Erythroblast (primary cell): ENCODE results near the gene PEF1.

Experiments
- GATA1 ChIP-seq: IDR thresholded peaks from 2 replicates; pipeline ENCODE4 v1.6.1; 2011; ENCODE audit warnings: low read depth, mild to moderate bottlenecking, control low read depth, low read length, moderate library complexity
- POLR2A ChIP-seq: IDR thresholded peaks from 2 replicates; pipeline ENCODE4 v1.6.1; 2011; ENCODE audit warnings: mild to moderate bottlenecking, low read length

- TF ChIP-seq POLR2A (no peak), GATA1 (no peak)
Measured at GRCh38 chr1:31664528-31664927, 19.9 kb upstream of the PEF1 start.
